ENCODE measurements around the gene KMT2C.

- no peak for TF ChIP-seq GATA2 (IDR thresholded peaks at IDR 0.05; ENCODE audit: low read depth, low read length)
- no peak for TF ChIP-seq GATA3 (IDR thresholded peaks at IDR 0.05; ENCODE audit: low read depth, low read length)
Observed at GRCh38 chr7:152344253-152344652, 91.5 kb downstream of the KMT2C start.

Data from SH-SY5Y (cell line).